Peyer's patch (tissue), 4 donors: Measurements from ENCODE around the gene CDK5RAP3. TPM values are rescaled to one million over a fixed set of nuclear protein-coding genes. Genes with fewer than 3 reads are reported as not detected.
"Not testable (repeated sequence)": the region's sequence is repeated elsewhere in the genome, so short reads cannot be mapped to it uniquely, and the experiment has no call there.

ENCODE experiments used
- DNase-seq, 3 donors: peaks; one replicate each; pipeline ENCODE4 v3.0.0-alpha.2; 2017 to 2019
- H3K27ac ChIP-seq, 4 donors: fragments of 200-600 bp; sonication (generic); one replicate each; pipeline ENCODE4 v1.5.1; 2016 to 2019
- H3K27me3 ChIP-seq, 2 donors: fragments of 200-600 bp; sonication (generic); one replicate each; pipeline ENCODE4 v1.5.1; 2019
- H3K36me3 ChIP-seq, 3 donors: fragments of 200-600 bp; sonication (generic); one replicate each; pipeline ENCODE4 v1.5.1; 2016 to 2019
- H3K4me1 ChIP-seq, 4 donors: fragments of 200-600 bp; sonication (generic); one replicate each; pipeline ENCODE4 v1.5.1; 2016 to 2019
- H3K4me3 ChIP-seq, 4 donors: fragments of 200-600 bp; sonication (generic); 1 replicate in 3 of 4; 2 replicates in 1 of 4; pipeline ENCODE4 v1.5.1; 2016 to 2019; ENCODE audit warnings: mild to moderate bottlenecking in 1 of 4
- H3K9me3 ChIP-seq, 4 donors: fragments of 200-600 bp; sonication (generic); one replicate each; pipeline ENCODE4 v1.5.1; 2016 to 2019; ENCODE audit warnings: mild to moderate bottlenecking in 1 of 4
- CTCF ChIP-seq, 6 experiments: fragments of 450-650 bp in 4 of 6; fragments of 200-600 bp in 2 of 6; sonication (generic) in 1 of 6; IDR thresholded peaks; one replicate each; pipeline ENCODE4 v1.5.1; 2017 to 2019; ENCODE audit warnings: antibody characterized with exemption in 6 of 6, mild to moderate bottlenecking in 3 of 6, moderate library complexity in 1 of 6
- POLR2A ChIP-seq, 2 donors: fragments of 450-650 bp; IDR thresholded peaks; one replicate each; pipeline ENCODE4 v1.5.1; 2017; ENCODE audit warnings: antibody characterized with exemption in 2 of 2, mild to moderate bottlenecking in 2 of 2, moderate library complexity in 2 of 2
- total RNA-seq, 4 donors: library from RNA; depleted of rRNA; stranded (reverse); fragments of >200 nt; gene quantifications; one replicate each; pipeline ENCODE4 v1.1.0, GENCODE V29; 2016

The CDK5RAP3 gene
- total RNA-seq, 4 donors from 2014 or later: 198 to 1,062 (median 553) TPM

GRCh38 chr17:47996201-47996600 lies 25.3 kb downstream of the CDK5RAP3 start:
- Histone ChIP-seq H3K9me3 (no peaks in the 10 kb centered on the region), H3K27ac (no peak overlapping the region), H3K27me3 (no peaks in the 10 kb centered on the region), H3K36me3 (no peaks in the 10 kb centered on the region), H3K4me1 (no peaks in the 10 kb centered on the region), H3K4me3 (no peak overlapping the region)
- TF ChIP-seq CTCF (IDR thresholded peaks at IDR 0.05): no peak
- TF ChIP-seq POLR2A (IDR thresholded peaks at IDR 0.05): no peak
- no peak for DNase-seq

- Histone ChIP-seq H3K36me3 (no peaks in the 10 kb centered on the region), H3K27ac (no peak overlapping the region), H3K4me1 (peaks cover 0 to 5% (median 0%) of the 10 kb centered on the region in 4 donors), H3K9me3 (no peaks in the 10 kb centered on the region), H3K27me3 (no peaks in the 10 kb centered on the region), H3K4me3 (no peak overlapping the region)
- TF ChIP-seq POLR2A (IDR thresholded peaks at IDR 0.05) (no peak), CTCF (IDR thresholded peaks at IDR 0.05) (no peak)
- no peak for DNase-seq
Measured at GRCh38 chr17:47997586-47997985, 26.7 kb downstream of the CDK5RAP3 start.

- Histone ChIP-seq H3K9me3 (no peaks in the 10 kb centered on the region), H3K4me3 (no peak overlapping the region), H3K36me3 (no peaks in the 10 kb centered on the region), H3K27me3 (no peaks in the 10 kb centered on the region), H3K4me1 (peaks cover 0 to 5% (median 0%) of the 10 kb centered on the region in 4 donors), H3K27ac (no peak overlapping the region)
- DNase-seq: no peak
- TF ChIP-seq CTCF (IDR thresholded peaks at IDR 0.05): no peak
Measured at GRCh38 chr17:47998044-47998443, 27.1 kb downstream of the CDK5RAP3 start.

GRCh38 chr17:47999582-47999981 lies 28.7 kb downstream of the CDK5RAP3 start:
- H3K36me3 ChIP-seq: no peaks in the 10 kb centered on the region

GRCh38 chr17:48001197-48001596 lies 30.3 kb downstream of the CDK5RAP3 start:
- Histone ChIP-seq H3K36me3 (no peaks in the 10 kb centered on the region), H3K9me3 (no peaks in the 10 kb centered on the region), H3K27me3 (no peaks in the 10 kb centered on the region), H3K4me3 (no peak overlapping the region), H3K4me1 (peaks cover 0 to 5% (median 0%) of the 10 kb centered on the region in 4 donors), H3K27ac (no peak overlapping the region)
- DNase-seq: no peak
- no peak for TF ChIP-seq POLR2A (IDR thresholded peaks at IDR 0.05)
- TF ChIP-seq CTCF (IDR thresholded peaks at IDR 0.05): no peak

More at GRCh38 chr17:47999582-47999981, 28.7 kb downstream of the CDK5RAP3 start:
- no peak overlapping the region for H3K4me3 ChIP-seq
- TF ChIP-seq CTCF (IDR thresholded peaks at IDR 0.05) (peak in 2 of 6 experiments; percentile 8 to 19), POLR2A (IDR thresholded peaks at IDR 0.05) (no peak)
- H3K27me3 ChIP-seq: no peaks in the 10 kb centered on the region
- DNase-seq: no peak
- no peaks in the 10 kb centered on the region for H3K9me3 ChIP-seq
- no peak overlapping the region for H3K27ac ChIP-seq
- H3K4me1 ChIP-seq: peaks cover 0 to 5% (median 0%) of the 10 kb centered on the region in 4 donors

- H3K4me3 ChIP-seq, H3K36me3 ChIP-seq, DNase-seq, H3K27ac ChIP-seq, H3K27me3 ChIP-seq, H3K9me3 ChIP-seq, H3K4me1 ChIP-seq: not testable (repeated sequence)
Measured at GRCh38 chr17:48001657-48002056, 30.7 kb downstream of the CDK5RAP3 start.
